ENCODE measurements around the gene ZAP70.

ZAP70 gene

GRCh38 chr2:97747716-97748115 is 34.3 kb downstream of the ZAP70 start:
- no peak for DNase-seq (ENCODE audit: extremely low read depth in 1 of 2, low read depth in 1 of 2)

GRCh38 chr2:97749581-97749980 is 36.2 kb downstream of the ZAP70 start:
- DNase-seq (ENCODE audit: extremely low read depth in 1 of 2, low read depth in 1 of 2): no peak

- no peak for DNase-seq (ENCODE audit: extremely low read depth in 1 of 2, low read depth in 1 of 2)
These were observed 36.6 kb downstream of the ZAP70 start for GRCh38 chr2:97750017-97750416.

GRCh38 chr2:97751752-97752151 is 38.4 kb downstream of the ZAP70 start:
- DNase-seq (ENCODE audit: extremely low read depth in 1 of 2, low read depth in 1 of 2): no peak

- no peak for DNase-seq (ENCODE audit: extremely low read depth in 1 of 2, low read depth in 1 of 2)
These were observed 39.3 kb downstream of the ZAP70 start for GRCh38 chr2:97752342-97753334.

- DNase-seq (ENCODE audit: extremely low read depth in 1 of 2, low read depth in 1 of 2): no peak
These were observed 41.4 kb downstream of the ZAP70 start for GRCh38 chr2:97754690-97755346.

GRCh38 chr2:97755491-97755890 is 42.1 kb downstream of the ZAP70 start:
- DNase-seq (ENCODE audit: extremely low read depth in 1 of 2, low read depth in 1 of 2): no peak

- no peak for DNase-seq (ENCODE audit: extremely low read depth in 1 of 2, low read depth in 1 of 2)
These were observed 43.7 kb downstream of the ZAP70 start for GRCh38 chr2:97757062-97757461.

- no peak for DNase-seq (ENCODE audit: extremely low read depth in 1 of 2, low read depth in 1 of 2)
These were observed 44.8 kb downstream of the ZAP70 start for GRCh38 chr2:97758131-97758705.

GRCh38 chr2:97759727-97760407 is 46.5 kb downstream of the ZAP70 start:
- DNase-seq (ENCODE audit: extremely low read depth in 1 of 2, low read depth in 1 of 2): no peak

- no peak for DNase-seq (ENCODE audit: extremely low read depth in 1 of 2, low read depth in 1 of 2)
These were observed 47.2 kb downstream of the ZAP70 start for GRCh38 chr2:97760480-97761049.

GRCh38 chr2:97761192-97761591 is 47.8 kb downstream of the ZAP70 start:
- DNase-seq (ENCODE audit: extremely low read depth in 1 of 2, low read depth in 1 of 2): peak in 1 of 2 donors; percentile 52

- DNase-seq (ENCODE audit: extremely low read depth in 1 of 2, low read depth in 1 of 2): no peak
These were observed 49.9 kb downstream of the ZAP70 start for GRCh38 chr2:97763176-97763845.

GRCh38 chr2:97764559-97765263 is 51.3 kb downstream of the ZAP70 start:
- DNase-seq (ENCODE audit: extremely low read depth in 1 of 2, low read depth in 1 of 2): no peak

GRCh38 chr2:97765933-97766332 is 52.6 kb downstream of the ZAP70 start:
- DNase-seq (ENCODE audit: extremely low read depth in 1 of 2, low read depth in 1 of 2): no peak

GRCh38 chr2:97766567-97766966 is 53.2 kb downstream of the ZAP70 start:
- no peak for DNase-seq (ENCODE audit: extremely low read depth in 1 of 2, low read depth in 1 of 2)

GRCh38 chr2:97769308-97769707 is 55.9 kb downstream of the ZAP70 start:
- DNase-seq (ENCODE audit: extremely low read depth in 1 of 2, low read depth in 1 of 2): no peak

- DNase-seq (ENCODE audit: extremely low read depth in 1 of 2, low read depth in 1 of 2): no peak
These were observed 56.3 kb downstream of the ZAP70 start for GRCh38 chr2:97769711-97770110.

- DNase-seq (ENCODE audit: extremely low read depth in 1 of 2, low read depth in 1 of 2): no peak
These were observed 57.1 kb downstream of the ZAP70 start for GRCh38 chr2:97770445-97770844.

GRCh38 chr2:97774425-97774824 is 61.0 kb downstream of the ZAP70 start:
- DNase-seq (ENCODE audit: extremely low read depth in 1 of 2, low read depth in 1 of 2): no peak
